Breast epithelium (tissue), 3 donors: Measurements from ENCODE around the gene LYPD5.
A peak's percentile ranks its signal among the peaks of the same experiment; 100 is the strongest.

Experiments
- POLR2AphosphoS5 ChIP-seq, 3 donors: sonication (generic); formaldehyde crosslinking; IDR thresholded peaks; one replicate each; pipeline ENCODE4 v1.6.1; 2017; ENCODE audit warnings: antibody characterized with exemption in 3 of 3
- TF ChIP-seq, protein P1 (sequence below), 3 donors: fragments of 450-650 bp; IDR thresholded peaks; one replicate each; pipeline ENCODE4 v1.5.1; 2016 to 2017; ENCODE audit warnings: antibody characterized with exemption in 3 of 3, mild to moderate bottlenecking in 3 of 3, moderate library complexity in 3 of 3

- TF ChIP-seq, protein P1, sequence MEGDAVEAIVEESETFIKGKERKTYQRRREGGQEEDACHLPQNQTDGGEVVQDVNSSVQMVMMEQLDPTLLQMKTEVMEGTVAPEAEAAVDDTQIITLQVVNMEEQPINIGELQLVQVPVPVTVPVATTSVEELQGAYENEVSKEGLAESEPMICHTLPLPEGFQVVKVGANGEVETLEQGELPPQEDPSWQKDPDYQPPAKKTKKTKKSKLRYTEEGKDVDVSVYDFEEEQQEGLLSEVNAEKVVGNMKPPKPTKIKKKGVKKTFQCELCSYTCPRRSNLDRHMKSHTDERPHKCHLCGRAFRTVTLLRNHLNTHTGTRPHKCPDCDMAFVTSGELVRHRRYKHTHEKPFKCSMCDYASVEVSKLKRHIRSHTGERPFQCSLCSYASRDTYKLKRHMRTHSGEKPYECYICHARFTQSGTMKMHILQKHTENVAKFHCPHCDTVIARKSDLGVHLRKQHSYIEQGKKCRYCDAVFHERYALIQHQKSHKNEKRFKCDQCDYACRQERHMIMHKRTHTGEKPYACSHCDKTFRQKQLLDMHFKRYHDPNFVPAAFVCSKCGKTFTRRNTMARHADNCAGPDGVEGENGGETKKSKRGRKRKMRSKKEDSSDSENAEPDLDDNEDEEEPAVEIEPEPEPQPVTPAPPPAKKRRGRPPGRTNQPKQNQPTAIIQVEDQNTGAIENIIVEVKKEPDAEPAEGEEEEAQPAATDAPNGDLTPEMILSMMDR (IDR thresholded peaks at IDR 0.05), result peak in 1 of 3 donors; percentile 16
- TF ChIP-seq POLR2AphosphoS5 (IDR thresholded peaks at IDR 0.05), result no peak
Measured at GRCh38 chr19:43774103-43774939, 27.9 kb downstream of the LYPD5 start.
